ENCODE data around the gene PNPLA6. TPM values are rescaled to one million over a fixed set of nuclear protein-coding genes. Genes with fewer than 3 reads are reported as not detected.
A peak's percentile ranks its signal among the peaks of the same experiment; 100 is the strongest.
"Not testable (repeated sequence)": the region's sequence is repeated elsewhere in the genome, so short reads cannot be mapped to it uniquely, and the experiment has no call there.

The PNPLA6 gene
- total RNA-seq, 1 donor from 2014 or later: 82.0 TPM

- H3K36me3 Mint-ChIP-seq (ENCODE audit: unreplicated experiment): no peaks in the 10 kb centered on the region
- H3K9me3 Mint-ChIP-seq (ENCODE audit: unreplicated experiment): peaks cover 8% of the 10 kb centered on the region
- peak overlapping the region; percentile 98 for H3K4me3 Mint-ChIP-seq (ENCODE audit: unreplicated experiment)
- no peak for TF ChIP-seq CTCF (IDR thresholded peaks at IDR 0.05; ENCODE audit: partially characterized antibody, unreplicated experiment)
- peaks cover 7% of the 10 kb centered on the region for H3K27me3 Mint-ChIP-seq (ENCODE audit: unreplicated experiment)
- H3K4me1 Mint-ChIP-seq (ENCODE audit: low read depth, unreplicated experiment): no peaks in the 10 kb centered on the region
- peak overlapping the region; percentile 91 for H3K27ac Mint-ChIP-seq (ENCODE audit: unreplicated experiment)
- peak; percentile 65 for DNase-seq
Observed at GRCh38 chr19:7534531-7535046, 928 bp upstream of the PNPLA6 start.

GRCh38 chr19:7535998-7536695 is 630 bp downstream of the PNPLA6 start:
- H3K27me3 Mint-ChIP-seq (ENCODE audit: unreplicated experiment): peaks cover 7% of the 10 kb centered on the region
- peak overlapping the region; percentile 98 for H3K4me3 Mint-ChIP-seq (ENCODE audit: unreplicated experiment)
- no peak for TF ChIP-seq CTCF (IDR thresholded peaks at IDR 0.05; ENCODE audit: partially characterized antibody, unreplicated experiment)
- peaks cover 8% of the 10 kb centered on the region for H3K9me3 Mint-ChIP-seq (ENCODE audit: unreplicated experiment)
- no peak overlapping the region for H3K27ac Mint-ChIP-seq (ENCODE audit: unreplicated experiment)
- no peaks in the 10 kb centered on the region for H3K36me3 Mint-ChIP-seq (ENCODE audit: unreplicated experiment)
- no peak for DNase-seq
- no peaks in the 10 kb centered on the region for H3K4me1 Mint-ChIP-seq (ENCODE audit: low read depth, unreplicated experiment)

- DNase-seq; H3K27ac Mint-ChIP-seq (ENCODE audit: unreplicated experiment); H3K4me1 Mint-ChIP-seq (ENCODE audit: low read depth, unreplicated experiment); H3K36me3 Mint-ChIP-seq (ENCODE audit: unreplicated experiment); H3K9me3 Mint-ChIP-seq (ENCODE audit: unreplicated experiment); H3K4me3 Mint-ChIP-seq (ENCODE audit: unreplicated experiment); H3K27me3 Mint-ChIP-seq (ENCODE audit: unreplicated experiment): not testable (repeated sequence)
Observed at GRCh38 chr19:7538990-7539389, 3.5 kb downstream of the PNPLA6 start.

- H3K27me3 Mint-ChIP-seq (ENCODE audit: unreplicated experiment): peaks cover 2% of the 10 kb centered on the region
- peaks cover 5% of the 10 kb centered on the region for H3K9me3 Mint-ChIP-seq (ENCODE audit: unreplicated experiment)
- no peak for TF ChIP-seq CTCF (IDR thresholded peaks at IDR 0.05; ENCODE audit: partially characterized antibody, unreplicated experiment)
- H3K27ac Mint-ChIP-seq (ENCODE audit: unreplicated experiment): peak overlapping the region; percentile 8
- H3K4me1 Mint-ChIP-seq (ENCODE audit: low read depth, unreplicated experiment): no peaks in the 10 kb centered on the region
- H3K4me3 Mint-ChIP-seq (ENCODE audit: unreplicated experiment): no peak overlapping the region
- H3K36me3 Mint-ChIP-seq (ENCODE audit: unreplicated experiment): no peaks in the 10 kb centered on the region
- no peak for DNase-seq
Observed at GRCh38 chr19:7539827-7540425, 4.4 kb downstream of the PNPLA6 start.

- Mint-ChIP-seq H3K27me3 (ENCODE audit: unreplicated experiment) (no peaks in the 10 kb centered on the region), H3K27ac (ENCODE audit: unreplicated experiment) (no peak overlapping the region), H3K9me3 (ENCODE audit: unreplicated experiment) (peaks cover 6% of the 10 kb centered on the region), H3K36me3 (ENCODE audit: unreplicated experiment) (peaks cover 2% of the 10 kb centered on the region), H3K4me1 (ENCODE audit: low read depth, unreplicated experiment) (no peaks in the 10 kb centered on the region), H3K4me3 (ENCODE audit: unreplicated experiment) (no peak overlapping the region)
- peak; percentile 68 for DNase-seq
- TF ChIP-seq CTCF (IDR thresholded peaks at IDR 0.05; ENCODE audit: partially characterized antibody, unreplicated experiment): no peak
Observed at GRCh38 chr19:7540761-7541474, 5.4 kb downstream of the PNPLA6 start.
